Endothelial cell of umbilical vein (primary cell): ENCODE measurements around the gene CPED1. TPM values are rescaled to one million over a fixed set of nuclear protein-coding genes. Genes with fewer than 3 reads are reported as not detected.

Experiments
- BruUV-seq: library from RNA; stranded (reverse); fragments of 400-500 nt; replicated peaks from 2 replicates; lab custom pipeline; 2021; lab: Mats Ljungman, UMichigan
- CTCF ChIA-PET: fragments of 300-600, 350-600 bp; sonication (Branson Sonifier 250); formaldehyde crosslinking; loops from one replicate; lab custom pipeline; 2021; ENCODE audit warnings: antibody characterized with exemption, inconsistent platforms; lab: Charles Lee
- POLR2A ChIA-PET: fragments of 300-600, 350-600 bp; sonication (Branson Sonifier 250); formaldehyde crosslinking; loops from one replicate; lab custom pipeline; 2021; ENCODE audit warnings: antibody characterized with exemption, inconsistent platforms; lab: Charles Lee
- DNase-seq: peaks from one replicate; pipeline ENCODE4 v3.0.0-alpha.2; 2011; ENCODE audit warnings: low read depth, low spot score
- FAIRE-seq: peaks from 2 replicates; lab custom pipeline; 2011; peaks lifted over from hg19 to GRCh38; lab: Jason Lieb, UNC
- H2AFZ ChIP-seq: 2 replicates; pipeline ENCODE4 v1.6.0; 2012; ENCODE audit warnings: low read depth, low read length, control low read depth, inconsistent platforms
- H3K27ac ChIP-seq: 2 replicates; pipeline ENCODE4 v1.5.1; 2011; ENCODE audit warnings: low read depth, mild to moderate bottlenecking, control low read depth, low read length, moderate library complexity; ENCODE audit not compliant: insufficient read depth
- H3K27me3 ChIP-seq, 2 experiments: 2 replicates each; pipeline versions ENCODE4 v1.6.0 to v1.6.1; 2011; ENCODE audit warnings: low read length in 2 of 2, mixed read lengths in 1 of 2; ENCODE audit not compliant: control insufficient read depth in 2 of 2, insufficient read depth in 2 of 2
- H3K36me3 ChIP-seq, 2 experiments: 2 replicates in 1 of 2; 3 replicates in 1 of 2; pipeline ENCODE4 v1.5.1; 2011; ENCODE audit warnings: low read length in 2 of 2, mild to moderate bottlenecking in 1 of 2, moderate library complexity in 1 of 2; ENCODE audit not compliant: control insufficient read depth in 2 of 2, insufficient read depth in 2 of 2; ENCODE audit errors: extremely low read depth in 1 of 2
- H3K4me1 ChIP-seq: 3 replicates; pipeline ENCODE4 v1.5.1; 2011; ENCODE audit warnings: mild to moderate bottlenecking, low read length; ENCODE audit not compliant: control insufficient read depth, insufficient read depth; ENCODE audit errors: extremely low read depth
- H3K4me2 ChIP-seq: 2 replicates; pipeline ENCODE4 v1.6.1; 2011; ENCODE audit warnings: low read length, control low read depth, mixed read lengths; ENCODE audit not compliant: insufficient read depth
- H3K4me3 ChIP-seq, 3 experiments: fragments of 200-600 bp in 1 of 3; sonication (generic), shearing (Covaris generic) in 1 of 3; replicated peaks in 1 of 3; 2 replicates each; pipeline ENCODE4 v1.5.1; 2011 to 2016; ENCODE audit warnings: control low read depth in 3 of 3, low read length in 3 of 3, mild to moderate bottlenecking in 2 of 3, inconsistent platforms in 1 of 3, low read depth in 1 of 3, moderate library complexity in 1 of 3; ENCODE audit not compliant: insufficient read depth in 1 of 3
- H3K79me2 ChIP-seq: 2 replicates; pipeline ENCODE4 v1.6.0; 2012; ENCODE audit warnings: low read length, inconsistent platforms; ENCODE audit not compliant: control insufficient read depth, insufficient read depth
- H3K9ac ChIP-seq: replicated peaks from 2 replicates; pipeline ENCODE3; 2011; ENCODE audit warnings: low read length, control low read depth; ENCODE audit not compliant: insufficient read depth; ENCODE audit errors: extremely low read depth
- H3K9me1 ChIP-seq: replicated peaks from 3 replicates; pipeline ENCODE4 v1.6.0; 2011; ENCODE audit warnings: mild to moderate bottlenecking, low read length; ENCODE audit not compliant: control insufficient read depth, insufficient read depth; ENCODE audit errors: extremely low read depth
- H3K9me3 ChIP-seq: replicated peaks from 2 replicates; pipeline ENCODE4 v1.5.1; 2012; ENCODE audit warnings: low read length, inconsistent platforms; ENCODE audit not compliant: control insufficient read depth, insufficient read depth
- H4K20me1 ChIP-seq: replicated peaks from 2 replicates; pipeline ENCODE3; 2011; ENCODE audit warnings: mild to moderate bottlenecking, low read length; ENCODE audit not compliant: control insufficient read depth, insufficient read depth; ENCODE audit errors: extremely low read depth
- CTCF ChIP-seq, 2 donors: IDR thresholded peaks; 1 replicate in 1 of 2; 2 replicates in 1 of 2; pipeline ENCODE4 v1.5.1; 2011; ENCODE audit warnings: low read length in 2 of 2, mild to moderate bottlenecking in 2 of 2, moderate library complexity in 2 of 2, control low read depth in 1 of 2, inconsistent platforms in 1 of 2, low read depth in 1 of 2; ENCODE audit not compliant: insufficient read depth in 1 of 2; ENCODE audit errors: extremely low read depth in 1 of 2
- EZH2 ChIP-seq: IDR thresholded peaks from 2 replicates; pipeline ENCODE4 v1.6.1; 2012; ENCODE audit warnings: borderline replicate concordance, low read depth, mild to moderate bottlenecking, moderate library complexity, low read length, inconsistent platforms; ENCODE audit not compliant: severe bottlenecking
- FOS ChIP-seq: IDR thresholded peaks from 2 replicates; pipeline ENCODE4 v1.6.1; 2011; ENCODE audit warnings: mild to moderate bottlenecking, low read length, moderate library complexity, borderline replicate concordance; ENCODE audit not compliant: insufficient read depth
- GATA2 ChIP-seq: IDR thresholded peaks from 2 replicates; pipeline ENCODE4 v1.7.0; 2011; ENCODE audit warnings: low read depth, mild to moderate bottlenecking, moderate library complexity, mixed read lengths, low read length; ENCODE audit not compliant: insufficient read length, insufficient read depth
- JUN ChIP-seq: IDR thresholded peaks from 2 replicates; pipeline ENCODE4 v1.6.1; 2011; ENCODE audit warnings: borderline replicate concordance, low read depth; ENCODE audit not compliant: insufficient read length, insufficient read depth
- MAX ChIP-seq: IDR thresholded peaks from 2 replicates; pipeline ENCODE4 v1.6.1; 2011; ENCODE audit not compliant: insufficient read depth, insufficient read length
- MYC ChIP-seq: IDR thresholded peaks from one replicate; pipeline ENCODE4 v1.6.1; 2011; ENCODE audit warnings: mild to moderate bottlenecking, low read depth, low read length
- POLR2A ChIP-seq: IDR thresholded peaks from 2 replicates; pipeline ENCODE4 v1.6.1; 2012; ENCODE audit warnings: low read depth, mild to moderate bottlenecking, control low read depth, low read length
- POLR2AphosphoS5 ChIP-seq: IDR thresholded peaks from 2 replicates; pipeline ENCODE4 v1.6.1; 2012; ENCODE audit warnings: low read depth, mild to moderate bottlenecking, control low read depth, low read length, moderate library complexity; ENCODE audit not compliant: insufficient read depth
- dilution Hi-C: fragments of 300-500 bp; cut with MboI; formaldehyde crosslinking; loops from one replicate; pipeline ENCODE4 v1.15.0; 2019; ENCODE audit warnings: low sequenced_read_pairs; ENCODE audit not compliant: extremely low pct_ligation_motif_present
- intact Hi-C: fragments of 100-400 bp; cut with micrococcal nuclease; formaldehyde crosslinking; loops from one replicate; pipeline ENCODE4 v1.10.0; 2022
- polyA plus RNA-seq, 4 experiments: library from polyadenylated mRNA; depleted of rRNA in 3 of 4; stranded (reverse) in 3 of 4; unstranded in 1 of 4; fragments of >200 nt; gene quantifications; 2 replicates each; pipeline versions ENCODE4 v1.2.1 to v1.2.3, GENCODE V29; 2011 to 2012; ENCODE audit warnings: missing spikeins in 1 of 4
- total RNA-seq: library from RNA; stranded (reverse); gene quantifications from 2 replicates; pipeline ENCODE4 v1.2.3, GENCODE V29; 2021

Gene CPED1
- total and polyA plus RNA-seq, 2 donors (not counting 3 experiments of a cell fraction or from before 2014, with no cell fraction given), result 0.22 to 3.0 TPM

GRCh38 chr7:121024611-121025010, 36.1 kb downstream of the CPED1 start:
- ChIA-PET POLR2A (no interaction called here), CTCF (interaction anchor here (0.8 to 1.4 kb wide), 6 partner anchors 9 to 83 kb away, joined by 3 to 7 read pairs (median 3); partner anchors contain the start of gene CPED1)
- Histone ChIP-seq H4K20me1 (no peaks in the 10 kb centered on the region), H3K79me2 (no peaks in the 10 kb centered on the region), H3K4me1 (peaks cover 23% of the 10 kb centered on the region), H3K27me3 (no peaks in the 10 kb centered on the region), H2AFZ (no peak overlapping the region), H3K27ac (no peak overlapping the region), H3K4me2 (no peak overlapping the region), H3K9me3 (no peaks in the 10 kb centered on the region), H3K4me3 (no peak overlapping the region), H3K36me3 (no peaks in the 10 kb centered on the region), H3K9me1 (no peaks in the 10 kb centered on the region), H3K9ac (no peak overlapping the region)
- intact Hi-C loops (no loop called here), dilution Hi-C loops (no loop called here)
- TF ChIP-seq POLR2AphosphoS5, result no peak
- TF ChIP-seq EZH2, result no peak
- no peak for TF ChIP-seq POLR2A
- no peak for TF ChIP-seq GATA2
- TF ChIP-seq JUN, result no peak
- no peak for TF ChIP-seq MYC
- no peak for TF ChIP-seq MAX
- no peak for TF ChIP-seq FOS
- TF ChIP-seq CTCF (IDR thresholded peaks at IDR 0.05; ENCODE audit: extremely low read depth in 1 of 2, insufficient read depth in 1 of 2, low read depth in 1 of 2, low read length in 2 of 2), result no peak
- no TSS peak for BruUV-seq
- DNase-seq, result no peak
- FAIRE-seq, result no peak
